ENCODE results near the gene HBM.
"Not testable (repeated sequence)": the region's sequence is repeated elsewhere in the genome, so short reads cannot be mapped to it uniquely, and the experiment has no call there.

HBM gene

DNA sequence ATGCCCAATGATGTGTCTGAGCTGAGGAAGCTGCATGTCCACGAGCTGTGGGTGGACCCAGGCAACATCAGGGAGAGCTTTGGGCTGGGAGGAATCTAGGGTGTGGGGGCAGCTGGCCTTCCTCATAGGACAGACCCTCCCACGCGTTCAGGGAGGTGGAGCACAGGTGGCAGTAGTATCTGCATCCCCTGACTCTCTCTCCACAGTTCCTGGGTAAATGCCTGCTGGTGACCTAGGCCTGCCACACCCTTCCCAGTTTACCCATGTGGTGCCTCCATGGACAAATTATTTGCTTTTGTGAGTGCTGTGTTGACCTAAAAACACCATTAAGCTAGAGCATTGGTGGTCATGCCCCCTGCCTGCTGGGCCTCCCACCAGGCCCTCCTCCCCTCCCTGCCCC is 3.2 kb downstream of the HBM start:
- DNase-seq (ENCODE audit: low spot score), result peak; percentile 56

DNA sequence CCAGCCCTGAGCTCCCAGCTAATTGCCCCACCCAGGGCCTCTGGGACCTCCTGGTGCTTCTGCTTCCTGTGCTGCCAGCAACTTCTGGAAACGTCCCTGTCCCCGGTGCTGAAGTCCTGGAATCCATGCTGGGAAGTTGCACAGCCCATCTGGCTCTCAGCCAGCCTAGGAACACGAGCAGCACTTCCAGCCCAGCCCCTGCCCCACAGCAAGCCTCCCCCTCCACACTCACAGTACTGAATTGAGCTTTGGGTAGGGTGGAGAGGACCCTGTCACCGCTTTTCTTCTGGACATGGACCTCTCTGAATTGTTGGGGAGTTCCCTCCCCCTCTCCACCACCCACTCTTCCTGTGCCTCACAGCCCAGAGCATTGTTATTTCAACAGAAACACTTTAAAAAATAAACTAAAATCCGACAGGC is 4.3 kb downstream of the HBM start:
- DNase-seq (ENCODE audit: low spot score), result peak; percentile 69

DNA sequence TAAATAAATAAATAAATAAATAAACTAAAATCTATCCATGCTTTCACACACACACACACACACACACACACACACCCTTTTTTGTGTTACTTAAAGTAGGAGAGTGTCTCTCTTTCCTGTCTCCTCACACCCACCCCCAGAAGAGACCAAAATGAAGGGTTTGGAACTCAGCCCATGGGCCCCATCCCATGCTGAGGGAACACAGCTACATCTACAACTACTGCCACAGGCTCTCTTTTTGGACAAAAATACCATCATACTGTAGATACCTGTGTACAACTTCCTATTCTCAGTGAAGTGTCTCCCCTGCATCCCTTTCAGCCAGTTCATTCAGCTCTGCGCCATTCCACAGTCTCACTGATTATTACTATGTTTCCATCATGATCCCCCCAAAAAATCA is 5.0 kb downstream of the HBM start:
- DNase-seq (ENCODE audit: low spot score), result peak; percentile 50

DNA sequence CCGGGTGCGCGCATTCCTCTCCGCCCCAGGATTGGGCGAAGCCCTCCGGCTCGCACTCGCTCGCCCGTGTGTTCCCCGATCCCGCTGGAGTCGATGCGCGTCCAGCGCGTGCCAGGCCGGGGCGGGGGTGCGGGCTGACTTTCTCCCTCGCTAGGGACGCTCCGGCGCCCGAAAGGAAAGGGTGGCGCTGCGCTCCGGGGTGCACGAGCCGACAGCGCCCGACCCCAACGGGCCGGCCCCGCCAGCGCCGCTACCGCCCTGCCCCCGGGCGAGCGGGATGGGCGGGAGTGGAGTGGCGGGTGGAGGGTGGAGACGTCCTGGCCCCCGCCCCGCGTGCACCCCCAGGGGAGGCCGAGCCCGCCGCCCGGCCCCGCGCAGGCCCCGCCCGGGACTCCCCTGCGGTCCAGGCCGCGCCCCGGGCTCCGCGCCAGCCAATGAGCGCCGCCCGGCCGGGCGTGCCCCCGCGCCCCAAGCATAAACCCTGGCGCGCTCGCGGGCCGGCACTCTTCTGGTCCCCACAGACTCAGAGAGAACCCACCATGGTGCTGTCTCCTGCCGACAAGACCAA is 6.7 kb downstream of the HBM start, which contains the start of gene HBA2:
Gene HBA2, plus strand, starts transcription at position 503 of the 568 bp plus-strand sequence. Its CDS starts 37 bp downstream, at position 540.
- DNase-seq (ENCODE audit: low spot score), result not testable (repeated sequence)

DNA sequence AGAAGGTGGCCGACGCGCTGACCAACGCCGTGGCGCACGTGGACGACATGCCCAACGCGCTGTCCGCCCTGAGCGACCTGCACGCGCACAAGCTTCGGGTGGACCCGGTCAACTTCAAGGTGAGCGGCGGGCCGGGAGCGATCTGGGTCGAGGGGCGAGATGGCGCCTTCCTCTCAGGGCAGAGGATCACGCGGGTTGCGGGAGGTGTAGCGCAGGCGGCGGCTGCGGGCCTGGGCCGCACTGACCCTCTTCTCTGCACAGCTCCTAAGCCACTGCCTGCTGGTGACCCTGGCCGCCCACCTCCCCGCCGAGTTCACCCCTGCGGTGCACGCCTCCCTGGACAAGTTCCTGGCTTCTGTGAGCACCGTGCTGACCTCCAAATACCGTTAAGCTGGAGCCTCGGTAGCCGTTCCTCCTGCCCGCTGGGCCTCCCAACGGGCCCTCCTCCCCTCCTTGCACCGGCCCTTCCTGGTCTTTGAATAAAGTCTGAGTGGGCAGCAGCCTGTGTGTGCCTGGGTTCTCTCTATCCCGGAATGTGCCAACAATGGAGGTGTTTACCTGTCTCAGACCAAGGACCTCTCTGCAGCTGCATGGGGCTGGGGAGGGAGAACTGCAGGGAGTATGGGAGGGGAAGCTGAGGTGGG is 7.6 kb downstream of the HBM start:
- peak; percentile 67 for DNase-seq (ENCODE audit: low spot score)

DNA sequence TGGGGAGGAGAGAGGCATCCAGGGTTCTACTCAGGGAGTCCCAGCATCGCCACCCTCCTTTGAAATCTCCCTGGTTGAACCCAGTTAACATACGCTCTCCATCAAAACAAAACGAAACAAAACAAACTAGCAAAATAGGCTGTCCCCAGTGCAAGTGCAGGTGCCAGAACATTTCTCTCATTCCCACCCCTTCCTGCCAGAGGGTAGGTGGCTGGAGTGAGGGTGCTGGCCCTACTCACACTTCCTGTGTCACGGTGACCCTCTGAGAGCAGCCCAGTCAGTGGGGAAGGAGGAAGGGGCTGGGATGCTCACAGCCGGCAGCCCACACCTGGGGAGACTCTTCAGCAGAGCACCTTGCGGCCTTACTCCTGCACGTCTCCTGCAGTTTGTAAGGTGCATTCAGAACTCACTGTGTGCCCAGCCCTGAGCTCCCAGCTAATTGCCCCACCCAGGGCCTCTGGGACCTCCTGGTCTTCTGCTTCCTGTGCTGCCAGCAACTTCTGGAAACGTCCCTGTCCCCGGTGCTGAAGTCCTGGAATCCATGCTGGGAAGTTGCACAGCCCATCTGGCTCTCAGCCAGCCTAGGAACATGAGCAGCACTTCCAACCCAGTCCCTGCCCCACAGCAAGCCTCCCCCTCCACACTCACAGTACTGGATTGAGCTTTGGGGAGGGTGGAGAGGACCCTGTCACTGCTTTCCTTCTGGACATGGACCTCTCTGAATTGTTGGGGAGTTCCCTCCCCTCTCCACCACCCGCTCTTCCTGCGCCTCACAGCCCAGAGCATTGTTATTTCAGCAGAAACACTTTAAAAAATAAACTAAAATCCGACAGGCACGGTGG is 8.4 kb downstream of the HBM start:
- peak; percentile 92 for DNase-seq (ENCODE audit: low spot score)

DNA sequence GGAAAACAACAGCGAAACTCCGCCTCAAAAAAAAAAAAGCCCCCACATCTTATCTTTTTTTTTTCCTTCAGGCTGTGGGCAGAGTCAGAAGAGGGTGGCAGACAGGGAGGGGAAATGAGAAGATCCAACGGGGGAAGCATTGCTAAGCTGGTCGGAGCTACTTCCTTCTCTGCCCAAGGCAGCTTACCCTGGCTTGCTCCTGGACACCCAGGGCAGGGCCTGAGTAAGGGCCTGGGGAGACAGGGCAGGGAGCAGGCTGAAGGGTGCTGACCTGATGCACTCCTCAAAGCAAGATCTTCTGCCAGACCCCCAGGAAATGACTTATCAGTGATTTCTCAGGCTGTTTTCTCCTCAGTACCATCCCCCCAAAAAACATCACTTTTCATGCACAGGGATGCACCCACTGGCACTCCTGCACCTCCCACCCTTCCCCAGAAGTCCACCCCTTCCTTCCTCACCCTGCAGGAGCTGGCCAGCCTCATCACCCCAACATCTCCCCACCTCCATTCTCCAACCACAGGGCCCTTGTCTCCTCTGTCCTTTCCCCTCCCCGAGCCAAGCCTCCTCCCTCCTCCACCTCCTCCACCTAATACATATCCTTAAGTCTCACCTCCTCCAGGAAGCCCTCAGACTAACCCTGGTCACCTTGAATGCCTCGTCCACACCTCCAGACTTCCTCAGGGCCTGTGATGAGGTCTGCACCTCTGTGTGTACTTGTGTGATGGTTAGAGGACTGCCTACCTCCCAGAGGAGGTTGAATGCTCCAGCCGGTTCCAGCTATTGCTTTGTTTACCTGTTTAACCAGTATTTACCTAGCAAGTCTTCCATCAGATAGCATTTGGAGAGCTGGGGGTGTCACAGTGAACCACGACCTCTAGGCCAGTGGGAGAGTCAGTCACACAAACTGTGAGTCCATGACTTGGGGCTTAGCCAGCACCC is 9.5 kb downstream of the HBM start:
- DNase-seq (ENCODE audit: low spot score), result peak; percentile 89

DNA sequence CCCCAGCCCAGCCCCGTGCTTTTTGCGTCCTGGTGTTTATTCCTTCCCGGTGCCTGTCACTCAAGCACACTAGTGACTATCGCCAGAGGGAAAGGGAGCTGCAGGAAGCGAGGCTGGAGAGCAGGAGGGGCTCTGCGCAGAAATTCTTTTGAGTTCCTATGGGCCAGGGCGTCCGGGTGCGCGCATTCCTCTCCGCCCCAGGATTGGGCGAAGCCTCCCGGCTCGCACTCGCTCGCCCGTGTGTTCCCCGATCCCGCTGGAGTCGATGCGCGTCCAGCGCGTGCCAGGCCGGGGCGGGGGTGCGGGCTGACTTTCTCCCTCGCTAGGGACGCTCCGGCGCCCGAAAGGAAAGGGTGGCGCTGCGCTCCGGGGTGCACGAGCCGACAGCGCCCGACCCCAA is 10.2 kb downstream of the HBM start:
- not testable (repeated sequence) for DNase-seq (ENCODE audit: low spot score)

DNA sequence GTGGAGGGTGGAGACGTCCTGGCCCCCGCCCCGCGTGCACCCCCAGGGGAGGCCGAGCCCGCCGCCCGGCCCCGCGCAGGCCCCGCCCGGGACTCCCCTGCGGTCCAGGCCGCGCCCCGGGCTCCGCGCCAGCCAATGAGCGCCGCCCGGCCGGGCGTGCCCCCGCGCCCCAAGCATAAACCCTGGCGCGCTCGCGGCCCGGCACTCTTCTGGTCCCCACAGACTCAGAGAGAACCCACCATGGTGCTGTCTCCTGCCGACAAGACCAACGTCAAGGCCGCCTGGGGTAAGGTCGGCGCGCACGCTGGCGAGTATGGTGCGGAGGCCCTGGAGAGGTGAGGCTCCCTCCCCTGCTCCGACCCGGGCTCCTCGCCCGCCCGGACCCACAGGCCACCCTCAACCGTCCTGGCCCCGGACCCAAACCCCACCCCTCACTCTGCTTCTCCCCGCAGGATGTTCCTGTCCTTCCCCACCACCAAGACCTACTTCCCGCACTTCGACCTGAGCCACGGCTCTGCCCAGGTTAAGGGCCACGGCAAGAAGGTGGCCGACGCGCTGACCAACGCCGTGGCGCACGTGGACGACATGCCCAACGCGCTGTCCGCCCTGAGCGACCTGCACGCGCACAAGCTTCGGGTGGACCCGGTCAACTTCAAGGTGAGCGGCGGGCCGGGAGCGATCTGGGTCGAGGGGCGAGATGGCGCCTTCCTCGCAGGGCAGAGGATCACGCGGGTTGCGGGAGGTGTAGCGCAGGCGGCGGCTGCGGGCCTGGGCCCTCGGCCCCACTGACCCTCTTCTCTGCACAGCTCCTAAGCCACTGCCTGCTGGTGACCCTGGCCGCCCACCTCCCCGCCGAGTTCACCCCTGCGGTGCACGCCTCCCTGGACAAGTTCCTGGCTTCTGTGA is 11.0 kb downstream of the HBM start, which contains the start of gene HBA1:
Gene HBA1, plus strand, starts transcription at position 204 of the 906 bp plus-strand sequence. Its CDS starts 37 bp downstream, at position 241.
- not testable (repeated sequence) for DNase-seq (ENCODE audit: low spot score)

DNA sequence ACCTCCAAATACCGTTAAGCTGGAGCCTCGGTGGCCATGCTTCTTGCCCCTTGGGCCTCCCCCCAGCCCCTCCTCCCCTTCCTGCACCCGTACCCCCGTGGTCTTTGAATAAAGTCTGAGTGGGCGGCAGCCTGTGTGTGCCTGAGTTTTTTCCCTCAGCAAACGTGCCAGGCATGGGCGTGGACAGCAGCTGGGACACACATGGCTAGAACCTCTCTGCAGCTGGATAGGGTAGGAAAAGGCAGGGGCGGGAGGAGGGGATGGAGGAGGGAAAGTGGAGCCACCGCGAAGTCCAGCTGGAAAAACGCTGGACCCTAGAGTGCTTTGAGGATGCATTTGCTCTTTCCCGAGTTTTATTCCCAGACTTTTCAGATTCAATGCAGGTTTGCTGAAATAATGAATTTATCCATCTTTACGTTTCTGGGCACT is 11.6 kb downstream of the HBM start:
- DNase-seq (ENCODE audit: low spot score), result peak; percentile 70

DNA sequence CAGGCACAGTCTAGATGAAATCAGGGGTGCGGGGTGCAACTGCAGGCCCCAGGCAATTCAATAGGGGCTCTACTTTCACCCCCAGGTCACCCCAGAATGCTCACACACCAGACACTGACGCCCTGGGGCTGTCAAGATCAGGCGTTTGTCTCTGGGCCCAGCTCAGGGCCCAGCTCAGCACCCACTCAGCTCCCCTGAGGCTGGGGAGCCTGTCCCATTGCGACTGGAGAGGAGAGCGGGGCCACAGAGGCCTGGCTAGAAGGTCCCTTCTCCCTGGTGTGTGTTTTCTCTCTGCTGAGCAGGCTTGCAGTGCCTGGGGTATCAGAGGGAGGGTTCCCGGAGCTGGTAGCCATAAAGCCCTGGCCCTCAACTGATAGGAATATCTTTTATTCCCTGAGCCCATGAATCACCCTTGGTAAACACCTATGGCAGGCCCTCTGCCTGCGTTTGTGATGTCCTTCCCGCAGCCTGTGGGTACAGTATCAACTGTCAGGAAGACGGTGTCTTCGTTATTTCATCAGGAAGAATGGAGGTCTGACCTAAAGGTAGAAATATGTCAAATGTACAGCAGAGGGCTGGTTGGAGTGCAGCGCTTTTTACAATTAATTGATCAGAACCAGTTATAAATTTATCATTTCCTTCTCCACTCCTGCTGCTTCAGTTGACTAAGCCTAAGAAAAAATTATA is 12.3 kb downstream of the HBM start:
- peak; percentile 87 for DNase-seq (ENCODE audit: low spot score)

DNA sequence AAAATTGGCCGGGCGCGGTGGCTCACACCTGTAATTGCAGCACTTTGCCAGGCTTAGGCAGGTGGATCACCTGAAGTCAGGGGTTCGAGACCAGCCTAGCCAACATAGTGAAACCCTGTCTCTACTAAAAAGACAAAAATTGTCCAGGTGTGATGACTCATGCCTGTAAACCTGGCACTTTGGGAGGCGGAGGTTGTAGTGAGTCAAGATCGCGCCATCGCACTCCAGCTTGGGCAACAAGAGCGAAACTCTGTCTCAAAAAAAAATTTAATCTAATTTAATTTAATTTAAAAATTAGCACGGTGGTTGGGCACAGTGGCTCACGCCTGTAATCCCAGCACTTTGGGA is 12.9 kb downstream of the HBM start:
- DNase-seq (ENCODE audit: low spot score), result peak; percentile 86

DNA sequence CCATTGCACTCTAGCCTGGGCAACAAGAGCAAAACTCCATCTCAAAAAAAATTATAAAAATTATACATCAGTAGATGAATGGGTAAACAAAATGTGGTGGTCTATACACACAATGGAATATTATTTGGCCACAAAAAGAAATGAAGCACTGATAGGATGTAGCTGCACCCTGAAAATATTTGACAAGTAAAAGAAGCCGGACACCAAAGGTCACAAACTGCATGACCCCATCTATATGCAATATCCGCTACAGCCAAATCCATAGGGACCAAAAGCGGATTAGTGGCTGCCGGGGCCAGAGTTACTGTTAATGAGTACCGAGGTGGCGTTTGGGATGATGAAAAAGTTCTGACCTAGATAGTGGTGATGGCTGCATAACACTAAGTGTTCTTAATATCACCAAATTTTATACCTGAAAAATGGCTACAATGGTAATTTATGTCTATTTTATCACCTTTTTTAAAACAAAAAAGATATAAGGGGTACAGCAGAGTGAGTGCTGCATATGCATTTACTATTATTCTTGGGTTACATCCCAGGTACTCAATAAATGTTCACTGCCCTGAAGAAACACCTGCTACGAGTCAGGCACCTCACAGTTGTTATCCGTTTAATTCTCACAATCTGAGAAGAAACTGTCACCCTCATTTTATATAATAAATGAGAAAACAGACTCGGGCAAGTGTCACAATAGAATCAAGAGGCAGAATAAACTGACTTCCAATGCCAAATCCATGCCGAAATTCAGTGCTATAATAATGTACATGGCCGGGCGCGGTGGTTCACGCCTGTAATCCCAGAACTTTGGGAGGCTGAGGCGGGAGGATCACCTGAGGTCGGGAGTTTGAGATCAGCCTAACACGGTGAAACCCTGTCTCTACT is 13.7 kb downstream of the HBM start:
- peak; percentile 89 for DNase-seq (ENCODE audit: low spot score)

DNA sequence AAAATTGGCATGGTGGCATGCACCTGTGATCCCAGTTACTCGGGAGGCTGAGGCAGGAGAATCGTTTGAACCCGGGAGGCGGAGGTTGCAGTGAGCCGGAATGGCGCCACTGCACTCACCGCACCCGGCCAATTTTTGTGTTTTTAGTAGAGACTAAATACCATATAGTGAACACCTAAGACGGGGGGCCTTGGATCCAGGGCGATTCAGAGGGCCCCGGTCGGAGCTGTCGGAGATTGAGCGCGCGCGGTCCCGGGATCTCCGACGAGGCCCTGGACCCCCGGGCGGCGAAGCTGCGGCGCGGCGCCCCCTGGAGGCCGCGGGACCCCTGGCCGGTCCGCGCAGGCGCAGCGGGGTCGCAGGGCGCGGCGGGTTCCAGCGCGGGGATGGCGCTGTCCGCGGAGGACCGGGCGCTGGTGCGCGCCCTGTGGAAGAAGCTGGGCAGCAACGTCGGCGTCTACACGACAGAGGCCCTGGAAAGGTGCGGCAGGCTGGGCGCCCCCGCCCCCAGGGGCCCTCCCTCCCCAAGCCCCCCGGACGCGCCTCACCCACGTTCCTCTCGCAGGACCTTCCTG is 14.4 kb downstream of the HBM start, which contains the start of gene HBQ1:
Gene HBQ1, plus strand, starts transcription at position 359 of the 575 bp plus-strand sequence. Its CDS starts 28 bp downstream, at position 387.
- peak; percentile 82 for DNase-seq (ENCODE audit: low spot score)

DNA sequence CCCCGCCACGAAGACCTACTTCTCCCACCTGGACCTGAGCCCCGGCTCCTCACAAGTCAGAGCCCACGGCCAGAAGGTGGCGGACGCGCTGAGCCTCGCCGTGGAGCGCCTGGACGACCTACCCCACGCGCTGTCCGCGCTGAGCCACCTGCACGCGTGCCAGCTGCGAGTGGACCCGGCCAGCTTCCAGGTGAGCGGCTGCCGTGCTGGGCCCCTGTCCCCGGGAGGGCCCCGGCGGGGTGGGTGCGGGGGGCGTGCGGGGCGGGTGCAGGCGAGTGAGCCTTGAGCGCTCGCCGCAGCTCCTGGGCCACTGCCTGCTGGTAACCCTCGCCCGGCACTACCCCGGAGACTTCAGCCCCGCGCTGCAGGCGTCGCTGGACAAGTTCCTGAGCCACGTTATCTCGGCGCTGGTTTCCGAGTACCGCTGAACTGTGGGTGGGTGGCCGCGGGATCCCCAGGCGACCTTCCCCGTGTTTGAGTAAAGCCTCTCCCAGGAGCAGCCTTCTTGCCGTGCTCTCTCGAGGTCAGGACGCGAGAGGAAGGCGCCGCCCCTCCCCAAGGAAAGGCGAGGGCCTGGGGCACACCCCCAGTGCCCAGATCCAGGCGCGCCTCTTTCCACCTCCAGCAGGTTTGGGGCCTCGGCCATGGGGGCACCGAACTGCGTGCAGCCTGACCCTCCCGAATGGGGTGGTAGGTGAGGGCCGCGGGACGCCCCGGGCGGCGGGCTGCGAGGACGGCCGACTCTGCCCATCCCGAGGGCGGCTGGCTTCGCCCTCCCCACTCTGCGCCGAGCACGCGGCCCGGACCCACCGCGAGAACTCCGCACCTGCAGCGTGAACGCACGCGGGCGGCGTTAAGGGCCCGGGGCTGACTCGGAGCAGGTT is 15.1 kb downstream of the HBM start:
- peak; percentile 89 for DNase-seq (ENCODE audit: low spot score)

DNA sequence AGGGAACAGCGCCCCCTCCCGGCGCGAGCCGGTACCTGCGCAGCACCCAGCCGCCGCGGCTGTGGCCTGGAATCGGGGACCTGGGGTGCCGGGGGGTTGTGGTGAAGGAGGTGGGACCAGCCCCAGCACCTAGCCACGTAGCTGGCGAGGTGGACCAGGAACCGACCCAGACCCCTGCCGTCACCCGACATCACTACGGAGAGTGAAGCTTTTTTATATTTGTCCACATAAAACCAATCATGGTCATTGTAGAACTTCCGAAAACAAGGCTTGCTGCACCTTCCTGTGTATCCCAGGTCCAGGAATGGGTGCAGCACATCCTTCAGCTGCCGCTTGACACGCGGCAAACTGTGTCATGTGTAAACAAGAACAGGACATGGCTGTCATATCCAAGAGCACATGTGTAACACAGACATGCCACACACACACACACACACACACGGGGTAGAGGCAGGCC is 15.8 kb downstream of the HBM start:
- no peak for DNase-seq (ENCODE audit: low spot score)

DNA sequence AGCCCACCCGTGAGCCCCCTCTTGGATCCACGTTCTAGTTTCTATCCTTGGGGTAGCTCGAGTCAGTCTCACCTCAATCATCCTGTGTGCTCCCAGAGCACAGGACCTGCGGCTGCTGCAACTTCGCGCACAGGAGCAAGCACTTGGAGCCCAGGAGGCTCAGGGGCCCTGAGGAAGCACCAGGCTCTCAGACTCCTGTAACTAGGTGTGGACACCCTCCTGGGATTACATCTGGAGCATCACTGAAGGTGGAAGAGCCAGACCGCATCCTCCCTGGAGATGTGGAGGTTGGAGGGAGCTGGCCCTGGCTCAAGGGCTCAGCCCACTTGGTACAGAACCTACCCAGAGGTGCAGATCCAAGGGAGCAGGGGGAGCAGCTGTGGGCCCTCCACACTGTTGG is 17.2 kb downstream of the HBM start:
- no peak for DNase-seq (ENCODE audit: low spot score)

Measured in hematopoietic multipotent progenitor cell treated with erythropoietin and hydrocortisone succinate and interleukin-3 and kit ligand, for 15 days (in vitro differentiated cells).